B cell (primary cell): ENCODE measurements around the gene ANKRD33B. TPM values are rescaled to one million over a fixed set of nuclear protein-coding genes. Genes with fewer than 3 reads are reported as not detected.

Experiments used
- ATAC-seq: fragments of 200-7000 bp; cut with Tn5 transposase; one replicate; pipeline ENCODE4 v1.10.0; 2021; ENCODE audit warnings: low read depth, mild to moderate bottlenecking, moderate number of reproducible peaks, moderate library complexity
- CTCF ChIA-PET: fragments of 350-600 bp; sonication (Branson Sonifier 250); formaldehyde crosslinking; loops from one replicate; lab custom pipeline; 2021; ENCODE audit warnings: antibody characterized with exemption, inconsistent platforms; lab: Charles Lee
- POLR2A ChIA-PET: fragments of 350-600 bp; sonication (Branson Sonifier 250); formaldehyde crosslinking; loops from one replicate; lab custom pipeline; 2021; ENCODE audit warnings: antibody characterized with exemption; lab: Charles Lee
- DNase-seq: peaks from one replicate; pipeline ENCODE4 v3.0.0; 2013
- H2AFZ ChIP-seq: 2 replicates; pipeline ENCODE4 v1.6.1; 2012; ENCODE audit warnings: mild to moderate bottlenecking, low read depth, low read length; ENCODE audit not compliant: insufficient read depth, poor library complexity, severe bottlenecking
- H3K27ac ChIP-seq, 2 donors: 1 replicate in 1 of 2; 2 replicates in 1 of 2; pipeline ENCODE4 v1.5.1; 2012 to 2013; ENCODE audit warnings: low read length in 2 of 2, mild to moderate bottlenecking in 2 of 2, moderate library complexity in 1 of 2
- H3K27me3 ChIP-seq, 4 experiments: fragments of 200-600 bp in 1 of 4; sonication (generic) in 1 of 4; replicated peaks in 1 of 4; 1 replicate in 2 of 4; 2 replicates in 2 of 4; pipeline versions ENCODE4 v1.6.1 to v1.7.0; 2013 to 2016; ENCODE audit warnings: low read length in 3 of 4, mild to moderate bottlenecking in 2 of 4, mixed read lengths in 1 of 4, moderate library complexity in 1 of 4; ENCODE audit not compliant: insufficient read depth in 4 of 4, control insufficient read depth in 3 of 4; ENCODE audit errors: control extremely low read depth in 1 of 4
- H3K36me3 ChIP-seq, 2 experiments: replicated peaks in 1 of 2; 1 replicate in 1 of 2; 2 replicates in 1 of 2; pipeline versions ENCODE4 v1.6.1 to v1.7.1; 2013; ENCODE audit warnings: low read length in 1 of 2; ENCODE audit not compliant: insufficient read depth in 2 of 2, control insufficient read depth in 1 of 2; ENCODE audit errors: control extremely low read depth in 1 of 2, extremely low read depth in 1 of 2
- H3K4me1 ChIP-seq, 2 donors: fragments of 200-600 bp in 1 of 2; sonication (generic) in 1 of 2; 1 replicate in 1 of 2; 2 replicates in 1 of 2; pipeline versions ENCODE4 v1.5.1 to v1.6.1; 2013 to 2017; ENCODE audit warnings: low read length in 2 of 2; ENCODE audit not compliant: control insufficient read depth in 2 of 2, insufficient read depth in 2 of 2
- H3K4me2 ChIP-seq: replicated peaks from 2 replicates; pipeline ENCODE3; 2012; ENCODE audit warnings: mild to moderate bottlenecking, low read depth, low read length; ENCODE audit not compliant: poor library complexity, severe bottlenecking
- H3K4me3 ChIP-seq, 5 experiments: fragments of 200-600 bp in 1 of 5; sonication (generic) in 1 of 5; 1 replicate in 3 of 5; 2 replicates in 2 of 5; pipeline versions ENCODE4 v1.5.1 to v1.7.0; 2011 to 2016; ENCODE audit warnings: low read length in 4 of 5, mild to moderate bottlenecking in 4 of 5, low read depth in 2 of 5, control low read depth in 1 of 5, moderate library complexity in 1 of 5; ENCODE audit not compliant: insufficient read depth in 1 of 5; ENCODE audit errors: control extremely low read depth in 1 of 5, extremely low read depth in 1 of 5
- H3K79me2 ChIP-seq: fragments of 200-600 bp; sonication (generic); one replicate; pipeline ENCODE4 v1.6.0; 2016; ENCODE audit warnings: low read length; ENCODE audit not compliant: control insufficient read depth, insufficient read depth
- H3K9ac ChIP-seq: fragments of 200-600 bp; sonication (generic); 2 replicates; pipeline ENCODE4 v1.6.1; 2017; ENCODE audit warnings: mild to moderate bottlenecking, low read length, moderate library complexity
- H3K9me3 ChIP-seq, 3 donors: one replicate each; pipeline versions ENCODE4 v1.6.1 to v1.7.1; 2013; ENCODE audit warnings: low read length in 2 of 3; ENCODE audit not compliant: control insufficient read depth in 2 of 3, insufficient read depth in 1 of 3; ENCODE audit errors: control extremely low read depth in 1 of 3
- H4K20me1 ChIP-seq: 2 replicates; pipeline ENCODE4 v1.6.0; 2012; ENCODE audit warnings: mild to moderate bottlenecking, low read length; ENCODE audit not compliant: insufficient read depth, control insufficient read depth, poor library complexity, severe bottlenecking
- H3K27ac Mint-ChIP-seq: one replicate; pipeline ENCODE4 v1.8.0; 2021; ENCODE audit warnings: mixed read lengths
- H3K27me3 Mint-ChIP-seq: one replicate; pipeline ENCODE4 v1.8.0; 2021; ENCODE audit warnings: mixed read lengths
- H3K4me1 Mint-ChIP-seq: one replicate; pipeline ENCODE4 v1.8.0; 2021; ENCODE audit warnings: mixed read lengths
- H3K4me3 Mint-ChIP-seq: one replicate; pipeline ENCODE4 v1.8.0; 2021; ENCODE audit warnings: mixed read lengths
- H3K9me3 Mint-ChIP-seq: one replicate; pipeline ENCODE4 v1.8.0; 2022; ENCODE audit warnings: mixed read lengths; ENCODE audit not compliant: insufficient read depth
- CTCF ChIP-seq: fragments of 200-600 bp; IDR thresholded peaks from one replicate; pipeline ENCODE4 v1.8.0; 2022; ENCODE audit warnings: antibody characterized with exemption, mild to moderate bottlenecking
- EZH2 ChIP-seq: IDR thresholded peaks from 2 replicates; pipeline ENCODE4 v1.6.1; 2012; ENCODE audit warnings: borderline replicate concordance, low read depth, mild to moderate bottlenecking, moderate library complexity, low read length; ENCODE audit not compliant: insufficient read depth, poor library complexity, severe bottlenecking
- WGBS: methylation state at CpG from one replicate; pipeline ENCODE4 v1.1.5; 2013; ENCODE audit warnings: missing lambda C conversion rate; ENCODE audit not compliant: insufficient coverage; 5-methylcytosine and 5-hydroxymethylcytosine counted together
- intact Hi-C: fragments of 100-400 bp; cut with micrococcal nuclease; formaldehyde crosslinking; loops from one replicate; pipeline ENCODE4 v1.10.0; 2022
- polyA plus RNA-seq: library from polyadenylated mRNA; depleted of rRNA; stranded (reverse); fragments of >200 nt; gene quantifications from 2 replicates; pipeline ENCODE4 v1.2.3, GENCODE V29; 2012
- total RNA-seq, 2 donors: library from RNA; stranded (reverse); fragments of 120-200 nt in 1 of 2; gene quantifications; 1 replicate in 1 of 2; 2 replicates in 1 of 2; pipeline versions ENCODE4 v1.2.3 to v1.2.4, GENCODE V29; 2013 to 2022

ANKRD33B gene
- total and polyA plus RNA-seq, 2 donors (not counting 1 experiment from before 2014, with no cell fraction given): 2.9 to 23.4 TPM

GRCh38 chr5:10628601-10629000 is 64.7 kb downstream of the ANKRD33B start:
- no peak overlapping the region for H3K4me3 Mint-ChIP-seq
- H3K4me2 ChIP-seq: no peak overlapping the region

More at GRCh38 chr5:10628601-10629000, 64.7 kb downstream of the ANKRD33B start:
- Histone ChIP-seq H3K27ac (no peak overlapping the region), H4K20me1 (peaks cover 19% of the 10 kb centered on the region), H3K27me3 (no peaks in the 10 kb centered on the region), H3K9me3 (peaks cover 0 to 4% (median 0%) of the 10 kb centered on the region in 3 donors), H3K9ac (no peak overlapping the region), H3K4me1 (peaks cover 41 to 53% of the 10 kb centered on the region in 2 donors), H2AFZ (no peak overlapping the region), H3K36me3 (no peaks in the 10 kb centered on the region), H3K79me2 (peaks cover 67% of the 10 kb centered on the region), H3K4me3 (no peak overlapping the region)
- ChIA-PET CTCF (interaction anchor here (0.9 to 8.0 kb wide), 25 partner anchors 8 to 345 kb away, joined by 3 to 326 read pairs (median 8); partner anchors contain the start of gene ROPN1L), POLR2A (interaction anchor here (0.5 to 1.3 kb wide), 2 partner anchors 64 to 177 kb away, joined by 3 to 5 read pairs; no protein-coding TSS in a partner anchor)
- no peaks in the 10 kb centered on the region for H3K27me3 Mint-ChIP-seq
- intact Hi-C loops: loop anchor here (1.0 kb wide), 3 partner anchors 63 to 344 kb away; no protein-coding TSS in a partner anchor
- DNase-seq (no peak), ATAC-seq (no peak)
- TF ChIP-seq EZH2: no peak
- no peak for TF ChIP-seq CTCF
- no peaks in the 10 kb centered on the region for H3K9me3 Mint-ChIP-seq
- peaks cover 64% of the 10 kb centered on the region for H3K4me1 Mint-ChIP-seq
- peak overlapping the region; percentile 28 for H3K27ac Mint-ChIP-seq
- WGBS: 100% methylated on average over 6 of the region's 7 CpGs
